SJSA1 (cell line): Measurements from ENCODE around the gene ZNF212. TPM values are rescaled to one million over a fixed set of nuclear protein-coding genes. Genes with fewer than 3 reads are reported as not detected.

Experiments used
- DNase-seq, 2 experiments: peaks; one replicate each; pipeline ENCODE4 v3.0.0-alpha.2; 2015 to 2020; ENCODE audit warnings: low spot score in 2 of 2, low read depth in 1 of 2
- H3K27ac ChIP-seq: fragments of 250-450 bp; sonication (Bioruptor Pico); 2 replicates; pipeline ENCODE4 v1.5.1; 2020; ENCODE audit warnings: mild to moderate bottlenecking, moderate library complexity
- H3K27me3 ChIP-seq: fragments of 250-450 bp; sonication (Bioruptor Pico); replicated peaks from 2 replicates; pipeline ENCODE4 v1.5.1; 2020; ENCODE audit warnings: mild to moderate bottlenecking, moderate library complexity
- H3K36me3 ChIP-seq: fragments of 250-450 bp; sonication (Bioruptor Pico); 2 replicates; pipeline ENCODE4 v1.5.1; 2020; ENCODE audit warnings: mild to moderate bottlenecking
- H3K4me1 ChIP-seq: fragments of 250-450 bp; sonication (Bioruptor Pico); replicated peaks from 2 replicates; pipeline ENCODE4 v1.6.1; 2021; ENCODE audit warnings: mild to moderate bottlenecking
- H3K4me3 ChIP-seq: fragments of 250-450 bp; sonication (Bioruptor Pico); 2 replicates; pipeline ENCODE4 v1.5.1; 2020; ENCODE audit warnings: mild to moderate bottlenecking
- H3K9me3 ChIP-seq: fragments of 250-450 bp; sonication (Bioruptor Pico); replicated peaks from 2 replicates; pipeline ENCODE4 v1.5.1; 2020; ENCODE audit warnings: mild to moderate bottlenecking
- total RNA-seq: library from RNA; depleted of rRNA; stranded (reverse); fragments of >200 nt; shearing (Covaris generic); gene quantifications from 2 replicates; pipeline ENCODE4 v1.2.3, GENCODE V29; 2014; rRNA removed

ZNF212 gene
- 3.7 and 6.3 TPM in 2 replicates for total RNA-seq

DNA sequence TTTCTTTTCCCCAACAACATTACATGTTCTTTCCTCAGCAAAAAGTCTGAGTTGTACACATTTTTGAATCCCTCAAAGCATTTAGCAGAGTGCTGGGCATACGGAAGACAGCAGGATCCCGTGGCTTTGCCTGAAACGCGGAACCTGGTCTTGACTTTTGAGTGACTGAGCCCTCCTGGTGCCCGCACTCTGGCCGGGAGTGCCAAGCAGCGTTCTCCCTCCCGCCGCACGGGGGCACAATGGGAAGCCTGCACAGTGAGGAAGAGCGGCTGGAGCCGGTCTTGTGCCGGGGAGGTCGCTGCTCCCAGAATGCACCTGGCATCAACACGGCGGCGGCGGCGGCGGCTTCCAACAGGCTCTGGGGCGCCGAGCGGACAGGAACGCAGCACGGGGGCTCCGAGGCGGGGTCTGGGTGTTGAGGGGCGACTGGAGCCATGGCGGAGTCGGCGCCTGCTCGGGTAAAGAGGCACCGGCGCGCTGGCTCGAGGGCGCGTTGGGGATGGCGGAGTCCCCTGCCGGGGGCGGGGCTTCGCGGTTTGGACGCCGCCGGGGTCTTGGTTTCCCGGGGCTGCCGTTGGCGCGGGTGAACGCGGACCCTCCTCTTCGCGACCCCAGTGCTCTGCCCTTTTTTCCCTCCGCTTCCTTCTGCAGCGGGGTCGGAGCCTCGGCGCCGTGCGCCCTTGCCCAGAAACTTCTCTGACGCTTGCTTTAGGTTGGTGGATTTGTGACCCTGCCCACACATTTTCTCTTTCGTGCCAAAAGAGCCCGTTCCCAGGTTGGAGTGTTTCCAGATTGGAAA lies at the start of gene ZNF212:
ZNF212 (plus strand) TSS at position 307 of the 799 bp plus-strand sequence; CDS start at position 435, 128 bp downstream.
- peak within 1 kb of the TSS; percentile 88 for H3K4me3 ChIP-seq
- H3K27me3 ChIP-seq = no peaks in the 10 kb centered on the region
- peak within 1 kb of the TSS; percentile 14 for H3K27ac ChIP-seq
- H3K9me3 ChIP-seq = no peaks in the 10 kb centered on the region
- H3K36me3 ChIP-seq = peaks cover 13% of the 10 kb centered on the region
- peak; percentile 84 to 88 for DNase-seq
- peaks cover 15% of the 10 kb centered on the region for H3K4me1 ChIP-seq

GRCh38 chr7:149191851-149192250 lies 47.6 kb upstream of the ZNF212 start:
- Histone ChIP-seq H3K27me3 (peaks cover 5% of the 10 kb centered on the region; the same call in 1 of the 2 replicates), H3K27ac (no peak overlapping the region), H3K4me1 (peaks cover 25% of the 10 kb centered on the region), H3K9me3 (no peaks in the 10 kb centered on the region), H3K4me3 (no peak overlapping the region), H3K36me3 (peaks cover 8% of the 10 kb centered on the region)
- no peak for DNase-seq

DNA sequence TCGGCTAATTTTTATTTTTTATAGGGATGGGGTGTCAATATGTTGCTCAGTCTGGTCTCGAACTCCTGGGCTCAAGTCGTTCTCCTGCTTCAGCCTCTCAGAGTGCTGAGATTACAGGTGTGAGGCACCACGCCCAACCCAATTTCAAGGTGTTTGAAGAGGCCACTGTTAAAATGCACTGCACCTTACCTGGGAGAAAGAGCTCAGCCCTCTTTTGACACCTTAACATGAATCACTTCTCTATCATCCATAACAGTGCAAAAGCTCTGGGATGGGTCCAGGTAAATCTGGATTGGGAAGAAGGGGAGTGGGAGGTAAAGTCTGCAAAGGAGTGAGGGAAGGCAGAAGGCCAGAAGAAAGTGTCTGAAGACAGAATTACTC lies 44.7 kb upstream of the ZNF212 start:
- Histone ChIP-seq H3K4me1 (peaks cover 24% of the 10 kb centered on the region), H3K9me3 (no peaks in the 10 kb centered on the region), H3K4me3 (peak overlapping the region; percentile 95), H3K36me3 (peaks cover 36% of the 10 kb centered on the region), H3K27ac (no peak overlapping the region), H3K27me3 (peaks cover 3% of the 10 kb centered on the region; the same call in 1 of the 2 replicates)
- no peak for DNase-seq

GRCh38 chr7:149195180-149196150 lies 44.0 kb upstream of the ZNF212 start, which contains the start of gene ZNF282:
Gene ZNF282, plus strand, starts transcription at chr7:149195546. Its CDS starts 44 bp downstream, at chr7:149195590.
- Histone ChIP-seq H3K36me3 (peaks cover 43% of the 10 kb centered on the region), H3K9me3 (no peaks in the 10 kb centered on the region), H3K27me3 (no peaks in the 10 kb centered on the region), H3K4me1 (peaks cover 24% of the 10 kb centered on the region), H3K27ac (peak within 1 kb of the TSS; percentile 61), H3K4me3 (peak within 1 kb of the TSS; percentile 95)
- DNase-seq = peak; percentile 91 to 93

DNA sequence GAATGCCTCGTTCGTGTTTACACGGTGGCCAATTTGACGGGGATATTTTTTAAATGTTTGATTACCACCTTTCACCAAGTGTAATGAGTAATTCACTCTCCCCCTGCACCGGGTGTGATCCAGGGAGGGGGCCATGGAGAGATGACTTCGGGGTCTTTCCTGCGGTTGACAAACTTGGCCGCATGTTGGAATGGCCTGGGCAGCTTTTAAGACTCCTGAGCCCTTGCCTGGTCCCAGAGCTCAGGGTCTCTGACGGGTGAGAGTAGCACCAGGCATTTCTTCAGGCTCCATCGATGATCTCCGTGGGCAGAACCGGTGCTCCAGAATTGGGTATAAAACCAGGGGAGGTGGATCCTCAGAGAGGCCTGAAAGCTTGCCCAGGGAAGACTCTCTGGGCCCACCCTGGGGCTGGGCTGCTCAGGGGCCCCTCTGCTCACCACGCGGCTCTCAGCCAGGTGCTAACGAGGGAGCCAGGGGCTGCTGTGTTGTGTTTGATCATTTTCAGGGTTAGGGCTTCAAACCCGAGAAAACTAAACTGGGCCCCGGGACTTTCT lies 43.2 kb upstream of the ZNF212 start:
- H3K9me3 ChIP-seq = no peaks in the 10 kb centered on the region
- no peaks in the 10 kb centered on the region for H3K27me3 ChIP-seq
- peaks cover 50% of the 10 kb centered on the region for H3K36me3 ChIP-seq
- H3K4me1 ChIP-seq = peaks cover 24% of the 10 kb centered on the region
- peak overlapping the region; percentile 49 for H3K27ac ChIP-seq
- DNase-seq = peak in 1 of 2 experiments; percentile 38
- peak overlapping the region; percentile 95 for H3K4me3 ChIP-seq

- H3K4me1 ChIP-seq = peaks cover 24% of the 10 kb centered on the region
- no peaks in the 10 kb centered on the region for H3K9me3 ChIP-seq
- no peaks in the 10 kb centered on the region for H3K27me3 ChIP-seq
- H3K27ac ChIP-seq = peak overlapping the region; percentile 49; the same call in 1 of the 2 replicates
- DNase-seq = peak in 1 of 2 experiments; percentile 23
- H3K4me3 ChIP-seq = peak overlapping the region; percentile 95
- peaks cover 56% of the 10 kb centered on the region for H3K36me3 ChIP-seq
Measured at GRCh38 chr7:149196705-149197171, 42.7 kb upstream of the ZNF212 start.

- no peak for DNase-seq
Measured at GRCh38 chr7:149197675-149198074, 41.8 kb upstream of the ZNF212 start.

DNA sequence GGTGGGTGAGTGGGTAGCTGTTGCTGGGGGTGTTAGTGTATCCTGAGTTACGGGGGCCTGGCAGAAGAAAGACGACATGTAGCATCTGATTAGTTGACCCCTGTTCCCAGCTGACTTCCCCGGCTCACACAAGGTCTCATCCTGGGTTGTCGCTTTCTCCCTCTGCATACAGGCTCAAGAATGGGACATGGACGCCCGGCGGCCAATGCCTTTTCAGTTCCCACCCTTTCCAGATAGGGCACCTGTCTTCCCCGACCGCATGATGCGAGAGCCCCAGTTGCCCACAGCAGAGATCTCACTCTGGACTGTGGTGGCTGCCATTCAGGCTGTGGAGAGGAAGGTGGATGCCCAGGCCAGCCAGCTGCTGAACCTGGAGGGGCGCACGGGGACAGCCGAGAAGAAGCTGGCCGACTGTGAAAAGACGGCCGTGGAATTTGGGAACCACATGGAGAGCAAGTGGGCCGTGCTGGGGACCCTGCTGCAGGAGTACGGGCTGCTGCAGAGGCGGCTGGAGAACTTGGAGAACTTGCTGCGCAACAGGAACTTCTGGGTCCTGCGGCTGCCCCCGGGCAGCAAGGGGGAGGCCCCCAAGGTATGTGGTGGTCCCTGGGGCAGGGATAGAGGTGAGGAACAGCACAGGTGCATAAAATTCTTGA lies 41.2 kb upstream of the ZNF212 start:
- H3K9me3 ChIP-seq = no peaks in the 10 kb centered on the region
- no peak for DNase-seq
- peaks cover 24% of the 10 kb centered on the region for H3K4me1 ChIP-seq
- H3K27me3 ChIP-seq = no peaks in the 10 kb centered on the region
- H3K4me3 ChIP-seq = no peak overlapping the region
- no peak overlapping the region for H3K27ac ChIP-seq
- peaks cover 69% of the 10 kb centered on the region for H3K36me3 ChIP-seq

More at GRCh38 chr7:149197675-149198074, 41.8 kb upstream of the ZNF212 start:
- H3K36me3 ChIP-seq = peaks cover 63% of the 10 kb centered on the region
- no peak overlapping the region for H3K4me3 ChIP-seq
- no peaks in the 10 kb centered on the region for H3K27me3 ChIP-seq
- no peaks in the 10 kb centered on the region for H3K9me3 ChIP-seq
- peaks cover 24% of the 10 kb centered on the region for H3K4me1 ChIP-seq
- no peak overlapping the region for H3K27ac ChIP-seq

DNA sequence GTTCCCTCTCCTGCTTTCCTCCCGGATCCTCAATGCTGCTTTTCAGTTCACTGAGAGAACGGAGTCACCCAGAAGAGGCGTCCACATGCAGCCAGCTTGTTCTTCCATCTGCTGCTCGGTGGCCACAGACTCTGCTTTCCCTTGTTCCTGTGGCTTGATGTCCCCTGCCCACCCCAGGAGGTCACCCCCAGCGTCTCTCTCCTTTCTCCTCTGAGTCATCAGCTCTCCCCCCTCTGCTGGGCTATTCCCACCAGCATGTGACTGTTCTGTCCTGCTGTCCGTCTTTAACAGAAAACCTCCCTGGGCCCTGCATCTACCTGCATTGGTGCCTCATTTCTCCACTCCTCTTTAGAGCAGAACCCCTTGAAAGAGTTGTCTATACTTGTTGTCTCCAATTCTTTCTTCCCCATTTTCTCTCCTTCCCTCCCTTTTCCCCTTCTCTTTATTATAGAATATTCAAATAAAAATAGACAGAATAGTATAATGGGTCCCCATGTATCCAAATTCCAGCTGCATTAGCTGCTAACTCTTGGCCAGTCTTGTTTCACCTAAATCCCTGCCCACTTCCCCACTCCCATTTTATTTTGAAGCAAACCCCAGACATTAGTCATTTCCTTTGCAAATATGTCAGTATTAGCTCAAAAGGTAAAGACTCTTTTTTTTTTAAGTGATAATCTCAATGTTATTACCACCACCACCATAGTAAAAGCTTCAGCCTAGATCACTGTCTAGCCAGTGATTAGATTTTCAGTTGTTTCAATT lies 40.0 kb upstream of the ZNF212 start:
- H3K4me3 ChIP-seq = no peak overlapping the region
- H3K27ac ChIP-seq = no peak overlapping the region
- peaks cover 80% of the 10 kb centered on the region for H3K36me3 ChIP-seq
- DNase-seq = no peak
- H3K9me3 ChIP-seq = no peaks in the 10 kb centered on the region
- H3K4me1 ChIP-seq = peaks cover 24% of the 10 kb centered on the region
- no peaks in the 10 kb centered on the region for H3K27me3 ChIP-seq

DNA sequence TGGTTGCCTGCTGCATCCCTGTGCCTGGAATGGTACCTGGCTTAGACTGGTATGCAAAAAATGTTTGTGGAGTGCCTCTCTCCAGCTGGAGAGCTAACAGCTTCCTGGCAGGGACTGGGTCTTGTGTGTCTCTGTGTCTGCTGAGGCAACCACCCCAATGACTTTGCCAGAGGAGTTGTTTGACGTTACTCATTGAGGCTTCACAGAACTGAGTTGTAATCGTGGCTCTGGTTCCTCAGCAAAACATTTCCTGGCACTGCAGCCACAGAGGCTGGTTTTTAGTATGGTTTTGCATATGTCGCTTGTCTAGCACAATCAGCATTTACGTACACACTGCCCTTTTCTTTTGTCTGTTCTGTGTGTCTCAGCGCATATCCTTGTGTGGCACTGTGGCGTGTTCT lies 36.6 kb upstream of the ZNF212 start:
- DNase-seq = no peak
- H3K36me3 ChIP-seq = peaks cover 92% of the 10 kb centered on the region

DNA sequence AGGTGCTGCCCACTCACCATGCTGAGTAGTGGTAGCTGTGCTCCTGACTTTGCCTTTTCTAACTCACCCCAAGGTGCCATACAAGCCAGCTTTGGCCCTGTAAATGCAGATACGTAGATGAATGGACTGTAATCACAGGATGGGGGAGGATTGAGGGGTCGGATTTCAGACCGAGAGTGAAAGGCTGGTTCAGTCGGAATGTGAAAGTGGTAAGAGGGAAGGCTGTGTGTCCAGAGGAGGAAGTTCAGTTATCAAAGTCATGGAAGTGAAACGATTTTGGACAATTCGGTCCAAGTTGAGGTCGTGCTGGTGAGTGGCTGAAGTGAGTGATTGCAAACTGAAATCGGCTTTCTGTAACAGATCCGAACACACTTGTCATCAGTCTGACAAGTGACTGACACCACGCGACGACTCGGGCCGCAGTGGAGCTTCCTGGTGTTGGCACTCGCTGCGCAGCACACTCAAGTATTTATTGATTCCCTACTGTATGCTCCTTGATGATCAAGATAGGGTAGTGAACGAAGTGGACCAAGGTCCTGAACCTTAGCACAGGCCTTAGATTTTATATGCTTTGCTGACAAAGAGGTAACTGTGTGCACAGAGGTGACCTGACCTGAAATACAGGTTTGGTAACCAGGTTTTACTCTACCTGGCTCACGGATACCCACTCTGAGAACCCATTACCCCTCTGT lies 33.6 kb upstream of the ZNF212 start:
- no peaks in the 10 kb centered on the region for H3K27me3 ChIP-seq

More for the DNA sequence above, 36.6 kb upstream of the ZNF212 start:
- H3K4me1 ChIP-seq = peaks cover 9% of the 10 kb centered on the region
- no peak overlapping the region for H3K4me3 ChIP-seq
- no peaks in the 10 kb centered on the region for H3K27me3 ChIP-seq
- no peaks in the 10 kb centered on the region for H3K9me3 ChIP-seq
- no peak overlapping the region for H3K27ac ChIP-seq

More for the DNA sequence above, 33.6 kb upstream of the ZNF212 start:
- DNase-seq = no peak
- peaks cover 92% of the 10 kb centered on the region for H3K36me3 ChIP-seq
- H3K4me1 ChIP-seq = peaks cover 3% of the 10 kb centered on the region; the same call in 1 of the 2 replicates
- no peak overlapping the region for H3K27ac ChIP-seq
- no peak overlapping the region for H3K4me3 ChIP-seq
- H3K9me3 ChIP-seq = no peaks in the 10 kb centered on the region
